H9 (cell line): Measurements from ENCODE around the gene INPP5A. TPM values are rescaled to one million over a fixed set of nuclear protein-coding genes. Genes with fewer than 3 reads are reported as not detected.

Source experiments
- DNase-seq: peaks from one replicate; pipeline ENCODE4 v3.0.0-alpha.2; 2017
- H2AFZ ChIP-seq: one replicate; pipeline ENCODE4 v1.6.1; 2013; ENCODE audit warnings: mild to moderate bottlenecking, low read length, control low read depth, moderate library complexity
- H2AK5ac ChIP-seq: 2 replicates; pipeline ENCODE4 v1.6.1; 2013; ENCODE audit warnings: low read length, control low read depth, mixed read lengths; ENCODE audit not compliant: insufficient read length
- H2BK120ac ChIP-seq: one replicate; pipeline ENCODE4 v1.6.1; 2013; ENCODE audit warnings: low read depth, mild to moderate bottlenecking, low read length, control low read depth, inconsistent platforms; ENCODE audit not compliant: poor library complexity, severe bottlenecking
- H2BK12ac ChIP-seq: 2 replicates; pipeline ENCODE4 v1.6.1; 2013; ENCODE audit warnings: low read length, control low read depth, mixed read lengths, low read depth; ENCODE audit not compliant: insufficient read length
- H2BK15ac ChIP-seq: 2 replicates; pipeline ENCODE4 v1.6.1; 2013; ENCODE audit warnings: low read depth, low read length, control low read depth
- H2BK20ac ChIP-seq: one replicate; pipeline ENCODE4 v1.6.1; 2013; ENCODE audit warnings: low read depth, mild to moderate bottlenecking, low read length, control low read depth, inconsistent platforms; ENCODE audit not compliant: poor library complexity, severe bottlenecking
- H2BK5ac ChIP-seq: 2 replicates; pipeline ENCODE4 v1.6.1; 2013; ENCODE audit warnings: low read length, control low read depth, mixed read lengths; ENCODE audit not compliant: insufficient read length
- H3K14ac ChIP-seq: 2 replicates; pipeline ENCODE4 v1.6.1; 2013; ENCODE audit warnings: low read length, control low read depth; ENCODE audit not compliant: insufficient read depth
- H3K18ac ChIP-seq: 2 replicates; pipeline ENCODE4 v1.6.1; 2013; ENCODE audit warnings: low read depth, mild to moderate bottlenecking, mixed read lengths, low read length, control low read depth; ENCODE audit not compliant: insufficient read length
- H3K23ac ChIP-seq: 2 replicates; pipeline ENCODE4 v1.6.1; 2013; ENCODE audit warnings: low read length, control low read depth, mixed read lengths, low read depth; ENCODE audit not compliant: insufficient read length
- H3K23me2 ChIP-seq: 2 replicates; pipeline ENCODE4 v1.6.1; 2013; ENCODE audit warnings: low read depth, mild to moderate bottlenecking, mixed read lengths, low read length, control low read depth; ENCODE audit not compliant: insufficient read length, poor library complexity, severe bottlenecking
- H3K27ac ChIP-seq: 2 replicates; pipeline ENCODE4 v1.5.1; 2013; ENCODE audit warnings: low read length, control low read depth, mixed read lengths, low read depth; ENCODE audit not compliant: insufficient read length
- H3K27me3 ChIP-seq: 2 replicates; pipeline ENCODE4 v1.6.1; 2013; ENCODE audit warnings: low read length, control low read depth, inconsistent platforms; ENCODE audit not compliant: insufficient read depth
- H3K4ac ChIP-seq: 2 replicates; pipeline ENCODE4 v1.6.1; 2013; ENCODE audit warnings: low read depth, mild to moderate bottlenecking, control low read depth, inconsistent platforms, low read length, moderate library complexity
- H3K4me1 ChIP-seq: 2 replicates; pipeline ENCODE4 v1.6.1; 2013; ENCODE audit warnings: low read length, control low read depth, inconsistent platforms; ENCODE audit not compliant: insufficient read depth
- H3K4me2 ChIP-seq: 2 replicates; pipeline ENCODE4 v1.6.1; 2013; ENCODE audit warnings: low read length, control low read depth, mixed read lengths; ENCODE audit not compliant: insufficient read length, insufficient read depth
- H3K56ac ChIP-seq: 2 replicates; pipeline ENCODE4 v1.6.1; 2013; ENCODE audit warnings: low read depth, mild to moderate bottlenecking, mixed read lengths, low read length, control low read depth; ENCODE audit not compliant: insufficient read length
- H3K79me1 ChIP-seq: 2 replicates; pipeline ENCODE4 v1.6.1; 2013; ENCODE audit warnings: low read depth, mild to moderate bottlenecking, moderate library complexity, low read length, control low read depth, inconsistent platforms; ENCODE audit not compliant: insufficient read depth, poor library complexity, severe bottlenecking
- H3K79me2 ChIP-seq: 2 replicates; pipeline ENCODE4 v1.6.1; 2013; ENCODE audit warnings: low read length, control low read depth, inconsistent platforms; ENCODE audit not compliant: insufficient read depth
- H3K9ac ChIP-seq: 2 replicates; pipeline ENCODE4 v1.6.1; 2013; ENCODE audit warnings: low read length, control low read depth, mixed read lengths; ENCODE audit not compliant: insufficient read length; ENCODE audit errors: extremely low read depth
- H3K9me3 ChIP-seq: one replicate; pipeline ENCODE4 v1.6.1; 2013; ENCODE audit warnings: low read depth, low read length, inconsistent platforms; ENCODE audit not compliant: control insufficient read depth
- H3T11ph ChIP-seq: one replicate; pipeline ENCODE4 v1.6.1; 2013; ENCODE audit warnings: mild to moderate bottlenecking, low read length, control low read depth, inconsistent platforms
- H4K20me1 ChIP-seq: one replicate; pipeline ENCODE4 v1.6.1; 2013; ENCODE audit not compliant: control insufficient read depth, insufficient read length, insufficient read depth
- H4K5ac ChIP-seq: 2 replicates; pipeline ENCODE4 v1.6.1; 2013; ENCODE audit warnings: low read depth, mild to moderate bottlenecking, mixed read lengths, low read length, control low read depth; ENCODE audit not compliant: insufficient read length
- H4K8ac ChIP-seq: replicated peaks from 2 replicates; pipeline ENCODE4 v1.6.1; 2013; ENCODE audit warnings: low read length, control low read depth, mixed read lengths, low read depth; ENCODE audit not compliant: insufficient read length
- H4K91ac ChIP-seq: 2 replicates; pipeline ENCODE4 v1.6.1; 2013; ENCODE audit warnings: low read depth, mild to moderate bottlenecking, moderate library complexity, mixed read lengths, low read length, control low read depth; ENCODE audit not compliant: insufficient read length
- H3K27ac Mint-ChIP-seq, 3 experiments: 2 replicates in 2 of 3; 3 replicates in 1 of 3; pipeline ENCODE4 v1.8.0; 2020 to 2021; ENCODE audit warnings: mixed read lengths in 3 of 3, mild to moderate bottlenecking in 1 of 3, moderate library complexity in 1 of 3
- H3K27me3 Mint-ChIP-seq: 2 replicates; pipeline ENCODE4 v1.8.0; 2021; ENCODE audit warnings: low read depth, mild to moderate bottlenecking, moderate library complexity, mixed read lengths
- H3K36me3 Mint-ChIP-seq, 3 experiments: 2 replicates in 2 of 3; 3 replicates in 1 of 3; pipeline ENCODE4 v1.8.0; 2020 to 2021; ENCODE audit warnings: low read depth in 3 of 3, mixed read lengths in 3 of 3; ENCODE audit not compliant: insufficient read depth in 1 of 3
- H3K4me1 Mint-ChIP-seq, 2 experiments: 2 replicates each; pipeline ENCODE4 v1.8.0; 2020; ENCODE audit warnings: mixed read lengths in 2 of 2
- H3K4me3 Mint-ChIP-seq, 2 experiments: 2 replicates in 1 of 2; 3 replicates in 1 of 2; pipeline ENCODE4 v1.8.0; 2020 to 2021; ENCODE audit warnings: mild to moderate bottlenecking in 2 of 2, mixed read lengths in 2 of 2, moderate library complexity in 1 of 2
- H3K9me3 Mint-ChIP-seq, 2 experiments: 2 replicates in 1 of 2; 3 replicates in 1 of 2; pipeline ENCODE4 v1.8.0; 2020; ENCODE audit warnings: mild to moderate bottlenecking in 2 of 2, mixed read lengths in 2 of 2, moderate library complexity in 1 of 2
- WGBS: extraction: QIAGEN DNeasy Blood & Tissue Kit; methylation state at CpG from one replicate; pipeline ENCODE4 v1.1.7; 2013; ENCODE audit warnings: missing lambda C conversion rate, low lambda C conversion rate, mixed read lengths; ENCODE audit not compliant: insufficient read length; ENCODE audit errors: extremely low coverage; 5-methylcytosine and 5-hydroxymethylcytosine counted together
- total RNA-seq: library from RNA; stranded (reverse); gene quantifications from 2 replicates; pipeline ENCODE4 v1.2.1, GENCODE V29; 2021
- TF ChIP-seq, protein P1 (sequence below): fragments of 200-600 bp; sonication (generic); conservative IDR thresholded peaks from 3 replicates; pipeline ENCODE4 v1.8.0; 2021; ENCODE audit warnings: antibody characterized with exemption, mild to moderate bottlenecking

Gene INPP5A
- total RNA-seq, 1 experiment from 2014 or later, result 17.7 TPM

DNA sequence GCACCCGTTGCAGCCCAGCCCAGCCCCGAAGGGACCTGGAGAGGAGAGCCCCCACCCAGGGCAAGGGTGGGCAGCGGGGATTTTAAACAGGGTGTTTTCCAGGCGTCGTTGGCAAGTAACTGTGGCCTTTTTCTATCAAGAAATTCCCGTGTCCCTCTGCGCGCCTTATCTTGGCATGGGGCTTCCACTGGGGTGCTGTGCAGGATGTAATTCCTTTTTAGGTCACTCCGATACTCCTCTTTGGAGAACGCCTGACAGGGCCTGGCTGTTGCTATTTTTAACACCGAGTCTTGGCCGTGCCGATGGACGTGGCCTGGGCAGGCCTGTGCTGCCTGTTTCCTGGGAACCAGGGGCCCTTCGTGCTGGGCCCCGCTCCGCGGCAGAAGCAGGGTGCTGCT lies 93.8 kb downstream of the INPP5A start:
- H2BK20ac ChIP-seq, result no peak overlapping the region
- H4K5ac ChIP-seq, result no peak overlapping the region
- no peaks in the 10 kb centered on the region for H3K79me1 ChIP-seq
- H3T11ph ChIP-seq, result no peak overlapping the region
- H2BK15ac ChIP-seq, result no peak overlapping the region
- H3K18ac ChIP-seq, result no peak overlapping the region
- Mint-ChIP-seq H3K9me3 (no peaks in the 10 kb centered on the region), H3K27me3 (peaks cover 14% of the 10 kb centered on the region), H3K27ac (no peak overlapping the region), H3K4me1 (peaks cover 12 to 14% of the 10 kb centered on the region in 2 experiments), H3K36me3 (no peaks in the 10 kb centered on the region), H3K4me3 (no peak overlapping the region)
- H3K23ac ChIP-seq, result no peak overlapping the region
- WGBS, result no CpG with 5 or more reads among the region's 18 CpGs
- H4K8ac ChIP-seq, result no peak overlapping the region
- no peak for DNase-seq
- H2AK5ac ChIP-seq, result no peak overlapping the region
- no peak overlapping the region for H4K91ac ChIP-seq
- no peaks in the 10 kb centered on the region for H3K9me3 ChIP-seq
- H3K4me1 ChIP-seq, result no peaks in the 10 kb centered on the region
- H3K27ac ChIP-seq, result no peak overlapping the region
- H3K56ac ChIP-seq, result no peak overlapping the region
- TF ChIP-seq, protein P1, sequence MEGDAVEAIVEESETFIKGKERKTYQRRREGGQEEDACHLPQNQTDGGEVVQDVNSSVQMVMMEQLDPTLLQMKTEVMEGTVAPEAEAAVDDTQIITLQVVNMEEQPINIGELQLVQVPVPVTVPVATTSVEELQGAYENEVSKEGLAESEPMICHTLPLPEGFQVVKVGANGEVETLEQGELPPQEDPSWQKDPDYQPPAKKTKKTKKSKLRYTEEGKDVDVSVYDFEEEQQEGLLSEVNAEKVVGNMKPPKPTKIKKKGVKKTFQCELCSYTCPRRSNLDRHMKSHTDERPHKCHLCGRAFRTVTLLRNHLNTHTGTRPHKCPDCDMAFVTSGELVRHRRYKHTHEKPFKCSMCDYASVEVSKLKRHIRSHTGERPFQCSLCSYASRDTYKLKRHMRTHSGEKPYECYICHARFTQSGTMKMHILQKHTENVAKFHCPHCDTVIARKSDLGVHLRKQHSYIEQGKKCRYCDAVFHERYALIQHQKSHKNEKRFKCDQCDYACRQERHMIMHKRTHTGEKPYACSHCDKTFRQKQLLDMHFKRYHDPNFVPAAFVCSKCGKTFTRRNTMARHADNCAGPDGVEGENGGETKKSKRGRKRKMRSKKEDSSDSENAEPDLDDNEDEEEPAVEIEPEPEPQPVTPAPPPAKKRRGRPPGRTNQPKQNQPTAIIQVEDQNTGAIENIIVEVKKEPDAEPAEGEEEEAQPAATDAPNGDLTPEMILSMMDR, result no peak
- no peak overlapping the region for H3K4ac ChIP-seq
- no peak overlapping the region for H3K4me2 ChIP-seq
- peaks cover 2% of the 10 kb centered on the region for H3K23me2 ChIP-seq
- H3K27me3 ChIP-seq, result no peaks in the 10 kb centered on the region; the same call in 1 of the 2 replicates
- no peak overlapping the region for H2BK120ac ChIP-seq
- no peak overlapping the region for H2BK12ac ChIP-seq
- H2BK5ac ChIP-seq, result no peak overlapping the region
- no peaks in the 10 kb centered on the region for H3K79me2 ChIP-seq
- H3K9ac ChIP-seq, result no peak overlapping the region
- no peak overlapping the region; the same call in 1 of the 2 replicates for H3K14ac ChIP-seq
- no peak overlapping the region for H2AFZ ChIP-seq
- H4K20me1 ChIP-seq, result no peaks in the 10 kb centered on the region
